GM19035 (cell line): ENCODE measurements around the gene LRIT3.

Source experiments
- ATAC-seq: cut with Tn5 transposase; IDR thresholded peaks from one replicate; pipeline ENCODE4 v1.9.1; 2021; ENCODE audit not compliant: unreplicated experiment

The LRIT3 gene

GRCh38 chr4:109890076-109890475 lies 42.2 kb downstream of the LRIT3 start:
- no peak for ATAC-seq

- no peak for ATAC-seq
Measured at GRCh38 chr4:109902559-109903251, 54.8 kb downstream of the LRIT3 start.

GRCh38 chr4:109908731-109909130 lies 60.8 kb downstream of the LRIT3 start:
- ATAC-seq, result no peak

DNA sequence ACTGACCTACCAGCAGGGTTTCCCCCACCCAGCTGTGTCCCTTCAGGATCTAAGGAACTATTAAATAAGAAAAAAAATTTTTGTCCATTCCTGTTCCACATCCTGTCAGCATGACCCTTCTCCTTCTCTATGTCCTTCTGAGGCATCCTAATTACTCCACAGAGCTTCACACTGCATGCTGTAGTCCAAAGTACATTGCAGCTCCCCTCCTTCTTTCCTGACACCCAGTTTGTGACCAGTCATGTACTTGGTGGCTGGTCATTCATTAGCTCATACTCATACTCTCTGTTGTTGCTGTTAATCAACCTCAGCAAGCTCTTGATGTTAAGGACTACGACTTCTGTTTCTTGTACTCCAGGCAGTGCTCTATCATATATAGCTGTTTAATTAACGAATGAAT lies 62.3 kb downstream of the LRIT3 start:
- no peak for ATAC-seq

- no peak for ATAC-seq
Measured at GRCh38 chr4:109912706-109913595, 65.0 kb downstream of the LRIT3 start, which contains the start of gene EGF. Gene EGF, plus strand, starts transcription at chr4:109912883. Its CDS starts 453 bp downstream, at chr4:109913336.

DNA sequence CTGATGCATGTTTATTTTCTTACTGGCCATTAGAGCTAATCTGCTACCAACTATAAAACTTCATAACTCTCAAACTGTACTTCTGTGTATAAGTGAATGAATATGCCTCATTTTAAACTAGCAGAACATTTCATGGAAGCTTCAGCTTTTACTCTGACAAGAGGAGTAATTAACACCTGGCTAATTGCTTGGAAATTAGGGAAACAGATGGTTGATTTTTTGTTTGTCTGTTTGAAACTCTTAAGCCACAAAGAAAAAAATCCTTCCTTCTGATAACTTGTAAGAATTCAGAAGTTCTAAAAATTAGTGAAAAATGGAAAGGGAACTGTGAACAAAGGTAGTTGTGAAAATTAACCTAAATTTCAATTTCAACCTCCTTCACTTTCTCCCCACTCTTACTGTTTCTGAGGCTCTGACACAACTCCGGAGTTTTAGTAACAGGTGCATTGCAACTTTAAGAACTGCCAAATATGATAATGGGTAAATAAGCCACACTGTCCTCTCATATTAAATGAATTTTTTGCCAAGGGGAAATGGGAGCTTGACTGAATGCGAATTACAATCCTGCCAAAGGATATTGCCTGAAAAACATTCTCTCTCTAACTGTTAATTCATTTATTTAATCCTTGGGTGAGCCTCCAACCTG lies 65.8 kb downstream of the LRIT3 start:
- ATAC-seq, result no peak

DNA sequence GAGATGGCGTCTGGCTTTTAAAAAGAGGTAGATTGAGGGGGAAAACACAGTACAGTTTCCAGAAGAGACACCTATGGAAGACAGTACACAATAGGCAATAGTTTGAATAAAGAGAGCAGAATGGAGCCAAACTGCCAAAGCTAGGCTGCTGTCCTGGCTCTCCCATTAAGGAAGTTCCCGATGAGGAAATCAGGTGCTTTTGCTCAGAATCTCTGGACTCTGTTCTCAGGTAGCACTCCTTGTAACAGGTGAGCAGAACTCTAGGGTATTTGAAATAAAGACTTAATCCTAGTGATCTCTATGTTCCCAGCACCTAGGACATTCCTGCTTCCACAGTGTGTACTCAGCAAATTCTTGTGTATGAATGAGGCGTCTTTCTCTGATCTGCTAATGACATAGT lies 66.4 kb downstream of the LRIT3 start:
- ATAC-seq, result no peak

GRCh38 chr4:109915385-109916026 lies 67.6 kb downstream of the LRIT3 start:
- no peak for ATAC-seq

DNA sequence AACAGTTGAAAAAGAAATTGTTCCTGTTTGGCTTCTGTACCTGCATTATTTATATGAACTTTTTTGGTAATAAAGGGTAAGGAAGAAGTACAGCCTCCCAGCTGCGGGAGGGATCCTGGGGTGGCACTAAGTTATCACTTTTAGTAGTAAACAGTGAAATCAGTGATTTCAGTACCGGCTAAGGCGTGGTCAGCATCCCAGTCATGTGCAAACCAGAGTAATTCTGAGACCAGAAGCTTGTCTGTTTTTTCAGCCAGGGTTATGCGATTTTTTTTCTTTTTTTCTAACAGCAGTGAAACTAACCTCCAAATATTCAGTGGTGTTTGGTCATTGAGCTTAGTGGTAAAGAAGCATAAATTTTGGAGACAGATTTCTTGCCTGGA lies 68.1 kb downstream of the LRIT3 start:
- ATAC-seq, result no peak

DNA sequence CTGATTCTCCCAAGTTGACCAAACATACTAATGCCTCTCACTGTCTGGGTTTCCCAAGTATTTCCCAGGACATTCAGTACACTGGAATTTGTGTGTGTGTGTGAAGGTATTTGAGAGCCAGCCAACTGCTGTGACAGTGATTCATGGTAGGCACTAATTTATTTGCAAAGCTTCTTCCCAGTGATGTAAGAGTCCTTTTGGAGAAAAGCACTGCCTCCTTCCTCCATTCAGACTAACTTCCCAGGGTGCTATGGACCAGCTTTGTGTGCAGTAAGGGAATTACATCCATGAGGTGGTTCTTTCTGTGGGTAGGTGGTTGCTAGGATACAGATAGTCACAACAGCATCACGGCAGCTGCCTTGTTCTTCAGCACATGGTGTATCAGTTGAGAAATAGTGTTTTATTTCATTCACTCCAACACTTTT lies 73.5 kb downstream of the LRIT3 start:
- no peak for ATAC-seq
